GM11168 (cell line): ENCODE measurements around the gene ZNF454.

Source experiments
- in situ Hi-C: fragments of 300-500 bp; cut with MboI; formaldehyde crosslinking; loops from one replicate; pipeline ENCODE4 v1.12.0; 2022; ENCODE audit warnings: low sequenced_read_pairs; ENCODE audit not compliant: unreplicated experiment

The ZNF454 gene

GRCh38 chr5:178940569-178941360, at the start of gene ZNF454:
ZNF454 (plus strand) TSS chr5:178941198; CDS start chr5:178942792, 1,594 bp downstream.
- in situ Hi-C loops = no loop called here

GRCh38 chr5:178895615-178896571, 45.1 kb upstream of the ZNF454 start, which contains the start of gene ZFP2:
ZFP2 (plus strand) TSS chr5:178895913; CDS start chr5:178931314, 35,401 bp downstream.
- in situ Hi-C loops = no loop called here

- in situ Hi-C loops = no loop called here
These were observed 41.7 kb upstream of the ZNF454 start for GRCh38 chr5:178899289-178899688.

GRCh38 chr5:178902849-178903248, 38.1 kb upstream of the ZNF454 start:
- in situ Hi-C loops = no loop called here

GRCh38 chr5:178931846-178932760, 8.9 kb upstream of the ZNF454 start:
- in situ Hi-C loops = no loop called here

GRCh38 chr5:178941361-178941760, 363 bp downstream of the ZNF454 start:
- in situ Hi-C loops = no loop called here

GRCh38 chr5:178965465-178966055, 24.6 kb downstream of the ZNF454 start:
- in situ Hi-C loops = no loop called here

GRCh38 chr5:178981381-178981780, 40.4 kb downstream of the ZNF454 start:
- in situ Hi-C loops = no loop called here

GRCh38 chr5:178982941-178983340, 41.9 kb downstream of the ZNF454 start:
- in situ Hi-C loops = no loop called here

- in situ Hi-C loops = no loop called here
These were observed 42.7 kb downstream of the ZNF454 start for GRCh38 chr5:178983728-178984127.

GRCh38 chr5:178984145-178985072, 43.4 kb downstream of the ZNF454 start:
- in situ Hi-C loops = no loop called here

GRCh38 chr5:178986326-178986960, 45.4 kb downstream of the ZNF454 start:
- in situ Hi-C loops = no loop called here

GRCh38 chr5:178988436-178989220, 47.6 kb downstream of the ZNF454 start:
- in situ Hi-C loops = no loop called here

- in situ Hi-C loops = no loop called here
These were observed 48.3 kb downstream of the ZNF454 start for GRCh38 chr5:178989311-178989710.

GRCh38 chr5:178990491-178990890, 49.5 kb downstream of the ZNF454 start:
- in situ Hi-C loops = no loop called here

- in situ Hi-C loops = no loop called here
These were observed 50.5 kb downstream of the ZNF454 start for GRCh38 chr5:178991190-178992145.
